Endothelial cell of umbilical vein (primary cell): Measurements from ENCODE around the gene PRKG1. TPM values are rescaled to one million over a fixed set of nuclear protein-coding genes. Genes with fewer than 3 reads are reported as not detected.

ENCODE experiments used
- BruUV-seq: library from RNA; stranded (reverse); fragments of 400-500 nt; replicated peaks from 2 replicates; lab custom pipeline; 2021; lab: Mats Ljungman, UMichigan
- CTCF ChIA-PET: fragments of 300-600, 350-600 bp; sonication (Branson Sonifier 250); formaldehyde crosslinking; loops from one replicate; lab custom pipeline; 2021; ENCODE audit warnings: antibody characterized with exemption, inconsistent platforms; lab: Charles Lee
- POLR2A ChIA-PET: fragments of 300-600, 350-600 bp; sonication (Branson Sonifier 250); formaldehyde crosslinking; loops from one replicate; lab custom pipeline; 2021; ENCODE audit warnings: antibody characterized with exemption, inconsistent platforms; lab: Charles Lee
- DNase-seq: peaks from one replicate; pipeline ENCODE4 v3.0.0-alpha.2; 2011; ENCODE audit warnings: low read depth, low spot score
- FAIRE-seq: peaks from 2 replicates; lab custom pipeline; 2011; peaks lifted over from hg19 to GRCh38; lab: Jason Lieb, UNC
- H2AFZ ChIP-seq: 2 replicates; pipeline ENCODE4 v1.6.0; 2012; ENCODE audit warnings: low read depth, low read length, control low read depth, inconsistent platforms
- H3K27ac ChIP-seq: 2 replicates; pipeline ENCODE4 v1.5.1; 2011; ENCODE audit warnings: low read depth, mild to moderate bottlenecking, control low read depth, low read length, moderate library complexity; ENCODE audit not compliant: insufficient read depth
- H3K27me3 ChIP-seq, 2 experiments: 2 replicates each; pipeline versions ENCODE4 v1.6.0 to v1.6.1; 2011; ENCODE audit warnings: low read length in 2 of 2, mixed read lengths in 1 of 2; ENCODE audit not compliant: control insufficient read depth in 2 of 2, insufficient read depth in 2 of 2
- H3K36me3 ChIP-seq, 2 experiments: 2 replicates in 1 of 2; 3 replicates in 1 of 2; pipeline ENCODE4 v1.5.1; 2011; ENCODE audit warnings: low read length in 2 of 2, mild to moderate bottlenecking in 1 of 2, moderate library complexity in 1 of 2; ENCODE audit not compliant: control insufficient read depth in 2 of 2, insufficient read depth in 2 of 2; ENCODE audit errors: extremely low read depth in 1 of 2
- H3K4me1 ChIP-seq: 3 replicates; pipeline ENCODE4 v1.5.1; 2011; ENCODE audit warnings: mild to moderate bottlenecking, low read length; ENCODE audit not compliant: control insufficient read depth, insufficient read depth; ENCODE audit errors: extremely low read depth
- H3K4me2 ChIP-seq: 2 replicates; pipeline ENCODE4 v1.6.1; 2011; ENCODE audit warnings: low read length, control low read depth, mixed read lengths; ENCODE audit not compliant: insufficient read depth
- H3K4me3 ChIP-seq, 3 experiments: fragments of 200-600 bp in 1 of 3; sonication (generic), shearing (Covaris generic) in 1 of 3; replicated peaks in 1 of 3; 2 replicates each; pipeline ENCODE4 v1.5.1; 2011 to 2016; ENCODE audit warnings: control low read depth in 3 of 3, low read length in 3 of 3, mild to moderate bottlenecking in 2 of 3, inconsistent platforms in 1 of 3, low read depth in 1 of 3, moderate library complexity in 1 of 3; ENCODE audit not compliant: insufficient read depth in 1 of 3
- H3K79me2 ChIP-seq: 2 replicates; pipeline ENCODE4 v1.6.0; 2012; ENCODE audit warnings: low read length, inconsistent platforms; ENCODE audit not compliant: control insufficient read depth, insufficient read depth
- H3K9ac ChIP-seq: replicated peaks from 2 replicates; pipeline ENCODE3; 2011; ENCODE audit warnings: low read length, control low read depth; ENCODE audit not compliant: insufficient read depth; ENCODE audit errors: extremely low read depth
- H3K9me1 ChIP-seq: replicated peaks from 3 replicates; pipeline ENCODE4 v1.6.0; 2011; ENCODE audit warnings: mild to moderate bottlenecking, low read length; ENCODE audit not compliant: control insufficient read depth, insufficient read depth; ENCODE audit errors: extremely low read depth
- H3K9me3 ChIP-seq: replicated peaks from 2 replicates; pipeline ENCODE4 v1.5.1; 2012; ENCODE audit warnings: low read length, inconsistent platforms; ENCODE audit not compliant: control insufficient read depth, insufficient read depth
- H4K20me1 ChIP-seq: replicated peaks from 2 replicates; pipeline ENCODE3; 2011; ENCODE audit warnings: mild to moderate bottlenecking, low read length; ENCODE audit not compliant: control insufficient read depth, insufficient read depth; ENCODE audit errors: extremely low read depth
- CTCF ChIP-seq, 2 donors: IDR thresholded peaks; 1 replicate in 1 of 2; 2 replicates in 1 of 2; pipeline ENCODE4 v1.5.1; 2011; ENCODE audit warnings: low read length in 2 of 2, mild to moderate bottlenecking in 2 of 2, moderate library complexity in 2 of 2, control low read depth in 1 of 2, inconsistent platforms in 1 of 2, low read depth in 1 of 2; ENCODE audit not compliant: insufficient read depth in 1 of 2; ENCODE audit errors: extremely low read depth in 1 of 2
- EZH2 ChIP-seq: IDR thresholded peaks from 2 replicates; pipeline ENCODE4 v1.6.1; 2012; ENCODE audit warnings: borderline replicate concordance, low read depth, mild to moderate bottlenecking, moderate library complexity, low read length, inconsistent platforms; ENCODE audit not compliant: severe bottlenecking
- FOS ChIP-seq: IDR thresholded peaks from 2 replicates; pipeline ENCODE4 v1.6.1; 2011; ENCODE audit warnings: mild to moderate bottlenecking, low read length, moderate library complexity, borderline replicate concordance; ENCODE audit not compliant: insufficient read depth
- JUN ChIP-seq: IDR thresholded peaks from 2 replicates; pipeline ENCODE4 v1.6.1; 2011; ENCODE audit warnings: borderline replicate concordance, low read depth; ENCODE audit not compliant: insufficient read length, insufficient read depth
- MAX ChIP-seq: IDR thresholded peaks from 2 replicates; pipeline ENCODE4 v1.6.1; 2011; ENCODE audit not compliant: insufficient read depth, insufficient read length
- MYC ChIP-seq: IDR thresholded peaks from one replicate; pipeline ENCODE4 v1.6.1; 2011; ENCODE audit warnings: mild to moderate bottlenecking, low read depth, low read length
- POLR2A ChIP-seq: IDR thresholded peaks from 2 replicates; pipeline ENCODE4 v1.6.1; 2012; ENCODE audit warnings: low read depth, mild to moderate bottlenecking, control low read depth, low read length
- POLR2AphosphoS5 ChIP-seq: IDR thresholded peaks from 2 replicates; pipeline ENCODE4 v1.6.1; 2012; ENCODE audit warnings: low read depth, mild to moderate bottlenecking, control low read depth, low read length, moderate library complexity; ENCODE audit not compliant: insufficient read depth
- dilution Hi-C: fragments of 300-500 bp; cut with MboI; formaldehyde crosslinking; loops from one replicate; pipeline ENCODE4 v1.15.0; 2019; ENCODE audit warnings: low sequenced_read_pairs; ENCODE audit not compliant: extremely low pct_ligation_motif_present
- intact Hi-C: fragments of 100-400 bp; cut with micrococcal nuclease; formaldehyde crosslinking; loops from one replicate; pipeline ENCODE4 v1.10.0; 2022
- polyA plus RNA-seq, 4 experiments: library from polyadenylated mRNA; depleted of rRNA in 3 of 4; stranded (reverse) in 3 of 4; unstranded in 1 of 4; fragments of >200 nt; gene quantifications; 2 replicates each; pipeline versions ENCODE4 v1.2.1 to v1.2.3, GENCODE V29; 2011 to 2012; ENCODE audit warnings: missing spikeins in 1 of 4
- total RNA-seq: library from RNA; stranded (reverse); gene quantifications from 2 replicates; pipeline ENCODE4 v1.2.3, GENCODE V29; 2021

PRKG1 gene
- total and polyA plus RNA-seq, 2 donors (not counting 3 experiments of a cell fraction or from before 2014, with no cell fraction given) = 0.01 to 0.18 TPM

GRCh38 chr10:51057925-51058324 lies 16.4 kb upstream of the PRKG1 start:
- Histone ChIP-seq H3K27me3 (peaks cover 0 to 4% of the 10 kb centered on the region in 2 experiments), H3K27ac (no peak overlapping the region), H3K4me3 (no peak overlapping the region), H3K9me1 (no peaks in the 10 kb centered on the region), H3K9me3 (no peaks in the 10 kb centered on the region), H3K79me2 (no peaks in the 10 kb centered on the region), H4K20me1 (no peaks in the 10 kb centered on the region), H3K36me3 (no peaks in the 10 kb centered on the region), H2AFZ (no peak overlapping the region), H3K9ac (no peak overlapping the region), H3K4me2 (no peak overlapping the region), H3K4me1 (no peaks in the 10 kb centered on the region)
- intact Hi-C loops = no loop called here
- no peak for TF ChIP-seq MYC
- TF ChIP-seq JUN = no peak
- TF ChIP-seq MAX = no peak
- no peak for TF ChIP-seq POLR2A
- TF ChIP-seq EZH2 = no peak
- TF ChIP-seq CTCF (IDR thresholded peaks at IDR 0.05; ENCODE audit: extremely low read depth in 1 of 2, insufficient read depth in 1 of 2, low read depth in 1 of 2, low read length in 2 of 2) = no peak
- TF ChIP-seq FOS = no peak
- no peak for TF ChIP-seq POLR2AphosphoS5
- BruUV-seq = no TSS peak
- ChIA-PET CTCF (interaction anchor here (1.0 kb wide), 1 partner anchor 22 kb away, joined by 3 read pairs; no protein-coding TSS in a partner anchor), POLR2A (no interaction called here)
- FAIRE-seq (no peak), DNase-seq (no peak)
- dilution Hi-C loops = no loop called here
